Measurements from ENCODE around the gene RRAGD. TPM values are rescaled to one million over a fixed set of nuclear protein-coding genes. Genes with fewer than 3 reads are reported as not detected.

RRAGD gene
- total and polyA plus RNA-seq, 2 of the 13 experiments (the other 11 are each of a cell fraction or from before 2014, with no cell fraction given): 0.35 to 0.53 TPM

- TF ChIP-seq EP300 (IDR thresholded peaks at IDR 0.05; ENCODE audit: low read depth in 2 of 2, low read length in 2 of 2): no peak
- TF ChIP-seq EP300 (CRISPR knock-in tag; IDR thresholded peaks at IDR 0.05; ENCODE audit: borderline replicate concordance): no peak
- TF ChIP-seq REST (IDR thresholded peaks at IDR 0.05; ENCODE audit: borderline replicate concordance in 1 of 2, low read depth in 1 of 2, low read length in 2 of 2): no peak
- 0 out of 2 replicates have a peak, but pooled peaks have one; percentile 26 for TF ChIP-seq ZGPAT (CRISPR knock-in tag; IDR thresholded peaks at IDR 0.05)
- TF ChIP-seq ARID5B (CRISPR knock-in tag; IDR thresholded peaks at IDR 0.05): peak; percentile 49; the same call in 1 of the 2 replicates
- TF ChIP-seq ZFP90 (CRISPR knock-in tag; IDR thresholded peaks at IDR 0.05; ENCODE audit: borderline replicate concordance): 0 out of 2 replicates have a peak, but pooled peaks have one; percentile 35
- 0 out of 2 replicates have a peak, but pooled peaks have one; percentile 15 for TF ChIP-seq MIXL1 (CRISPR knock-in tag; IDR thresholded peaks at IDR 0.05)
- no peak for TF ChIP-seq BRD4 (CRISPR knock-in tag; IDR thresholded peaks at IDR 0.05)
- no peak for TF ChIP-seq NPAS2 (CRISPR knock-in tag; IDR thresholded peaks at IDR 0.05; ENCODE audit: borderline replicate concordance)
- TF ChIP-seq ZNF761 (CRISPR knock-in tag; conservative IDR thresholded peaks at IDR 0.05): no peak
- no peak for TF ChIP-seq ZNF382 (CRISPR knock-in tag; IDR thresholded peaks at IDR 0.05; ENCODE audit: borderline replicate concordance)
- TF ChIP-seq ZMAT5 (CRISPR knock-in tag; IDR thresholded peaks at IDR 0.05; ENCODE audit: borderline replicate concordance, low read depth): no peak
- TF ChIP-seq FOXM1 (CRISPR knock-in tag; IDR thresholded peaks at IDR 0.05): no peak
- no peak for TF ChIP-seq ZNF20 (CRISPR knock-in tag; IDR thresholded peaks at IDR 0.05)
- TF ChIP-seq ZNF331 (CRISPR knock-in tag; IDR thresholded peaks at IDR 0.05): peak; percentile 43; the same call in 1 of the 2 replicates
- TF ChIP-seq TFDP1 (CRISPR knock-in tag; IDR thresholded peaks at IDR 0.05; ENCODE audit: borderline replicate concordance): 0 out of 2 replicates have a peak, but pooled peaks have one; percentile 29
- no peak for TF ChIP-seq ARID2 (CRISPR knock-in tag; IDR thresholded peaks at IDR 0.05; ENCODE audit: borderline replicate concordance)
- TF ChIP-seq NFKB2 (CRISPR knock-in tag; IDR thresholded peaks at IDR 0.05; ENCODE audit: borderline replicate concordance): peak; percentile 55; the same call in 1 of the 2 replicates
These were observed 40.1 kb downstream of the RRAGD start (continued) for GRCh38 chr6:89371849-89372505.

Measured in HepG2 (cell line).